Measurements from ENCODE around the gene CDH6. TPM values are rescaled to one million over a fixed set of nuclear protein-coding genes. Genes with fewer than 3 reads are reported as not detected.

CDH6 gene
- polyA plus RNA-seq, 1 of the 3 experiments (the other 2 are of a cell fraction) = 1.1 TPM

DNA sequence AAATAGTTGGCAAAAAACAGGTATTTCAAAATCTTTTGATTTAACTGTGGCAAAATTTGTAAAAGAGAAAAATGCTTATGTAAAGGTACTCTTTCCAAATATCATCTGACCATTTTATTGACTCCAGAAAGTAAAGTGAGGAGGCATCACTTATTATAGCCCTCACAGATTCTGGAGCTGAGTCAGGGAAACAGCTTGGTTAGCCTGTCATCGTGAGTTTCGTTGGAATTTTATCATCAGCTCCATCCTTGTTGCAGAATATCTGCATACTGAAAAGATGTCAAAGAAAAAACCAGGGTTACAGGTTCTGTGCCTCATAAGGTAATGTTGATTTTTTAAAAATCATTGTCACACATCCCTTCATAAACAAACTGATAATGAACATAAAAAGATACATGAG lies 74.8 kb downstream of the CDH6 start (continued):
- TF ChIP-seq, protein P1, sequence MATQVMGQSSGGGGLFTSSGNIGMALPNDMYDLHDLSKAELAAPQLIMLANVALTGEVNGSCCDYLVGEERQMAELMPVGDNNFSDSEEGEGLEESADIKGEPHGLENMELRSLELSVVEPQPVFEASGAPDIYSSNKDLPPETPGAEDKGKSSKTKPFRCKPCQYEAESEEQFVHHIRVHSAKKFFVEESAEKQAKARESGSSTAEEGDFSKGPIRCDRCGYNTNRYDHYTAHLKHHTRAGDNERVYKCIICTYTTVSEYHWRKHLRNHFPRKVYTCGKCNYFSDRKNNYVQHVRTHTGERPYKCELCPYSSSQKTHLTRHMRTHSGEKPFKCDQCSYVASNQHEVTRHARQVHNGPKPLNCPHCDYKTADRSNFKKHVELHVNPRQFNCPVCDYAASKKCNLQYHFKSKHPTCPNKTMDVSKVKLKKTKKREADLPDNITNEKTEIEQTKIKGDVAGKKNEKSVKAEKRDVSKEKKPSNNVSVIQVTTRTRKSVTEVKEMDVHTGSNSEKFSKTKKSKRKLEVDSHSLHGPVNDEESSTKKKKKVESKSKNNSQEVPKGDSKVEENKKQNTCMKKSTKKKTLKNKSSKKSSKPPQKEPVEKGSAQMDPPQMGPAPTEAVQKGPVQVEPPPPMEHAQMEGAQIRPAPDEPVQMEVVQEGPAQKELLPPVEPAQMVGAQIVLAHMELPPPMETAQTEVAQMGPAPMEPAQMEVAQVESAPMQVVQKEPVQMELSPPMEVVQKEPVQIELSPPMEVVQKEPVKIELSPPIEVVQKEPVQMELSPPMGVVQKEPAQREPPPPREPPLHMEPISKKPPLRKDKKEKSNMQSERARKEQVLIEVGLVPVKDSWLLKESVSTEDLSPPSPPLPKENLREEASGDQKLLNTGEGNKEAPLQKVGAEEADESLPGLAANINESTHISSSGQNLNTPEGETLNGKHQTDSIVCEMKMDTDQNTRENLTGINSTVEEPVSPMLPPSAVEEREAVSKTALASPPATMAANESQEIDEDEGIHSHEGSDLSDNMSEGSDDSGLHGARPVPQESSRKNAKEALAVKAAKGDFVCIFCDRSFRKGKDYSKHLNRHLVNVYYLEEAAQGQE (IDR thresholded peaks at IDR 0.05; ENCODE audit: low read depth, low read length) = no peak
- TF ChIP-seq, protein P2, sequence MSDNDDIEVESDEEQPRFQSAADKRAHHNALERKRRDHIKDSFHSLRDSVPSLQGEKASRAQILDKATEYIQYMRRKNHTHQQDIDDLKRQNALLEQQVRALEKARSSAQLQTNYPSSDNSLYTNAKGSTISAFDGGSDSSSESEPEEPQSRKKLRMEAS (IDR thresholded peaks at IDR 0.05; ENCODE audit: low read depth) = no peak
- TF ChIP-seq NFIC (IDR thresholded peaks at IDR 0.05; ENCODE audit: borderline replicate concordance) = no peak
- TF ChIP-seq TEAD4 (IDR thresholded peaks at IDR 0.05; ENCODE audit: borderline replicate concordance, insufficient read depth) = no peak
- no peak for TF ChIP-seq NRF1 (IDR thresholded peaks at IDR 0.05; ENCODE audit: low read depth, low read length)

DNA sequence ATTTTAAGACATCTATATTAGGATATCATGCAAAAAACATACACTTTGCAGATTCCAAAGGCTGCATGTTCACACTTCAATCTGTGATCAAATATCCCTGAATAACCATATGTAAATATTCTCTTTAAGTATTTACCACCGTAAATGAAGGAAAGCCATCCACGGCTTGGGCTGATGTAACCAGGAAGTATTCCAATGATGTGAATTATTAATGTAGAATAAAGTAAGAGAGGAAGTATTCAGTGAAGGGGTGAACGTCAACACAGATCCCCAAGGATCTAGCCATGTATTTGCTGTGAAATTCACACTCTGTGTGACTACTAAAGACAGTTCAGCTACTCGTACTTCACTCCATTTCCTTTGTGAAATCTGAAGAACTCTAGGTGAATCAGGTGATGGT lies 75.2 kb downstream of the CDH6 start:
- no peaks in the 10 kb centered on the region for H3K27me3 ChIP-seq (ENCODE audit: insufficient read depth)
- no peaks in the 10 kb centered on the region for H3K79me2 ChIP-seq (ENCODE audit: insufficient read depth)
- H3K27ac ChIP-seq (ENCODE audit: low read depth in 2 of 2, low read length in 1 of 2) = no peak overlapping the region
- no peak overlapping the region for H3K9ac ChIP-seq
- POLR2A ChIA-PET = no interaction called here
- peaks cover 0 to 2% of the 10 kb centered on the region in 2 experiments; a peak in 1 of 4 replicates for H3K4me1 ChIP-seq (ENCODE audit: control insufficient read depth in 1 of 2, insufficient read depth in 2 of 2, low read depth in 1 of 2, low read length in 1 of 2)
- H3K36me3 ChIP-seq (replicated peaks in 1 of 2; ENCODE audit: control insufficient read depth in 1 of 2, insufficient read depth in 2 of 2, low read length in 1 of 2) = no peaks in the 10 kb centered on the region
- H4K20me1 ChIP-seq (ENCODE audit: insufficient read depth) = no peaks in the 10 kb centered on the region
- H3F3A ChIP-seq (replicated peaks; ENCODE audit: insufficient read depth) = no peaks in the 10 kb centered on the region
- H3K9me2 ChIP-seq = no peaks in the 10 kb centered on the region
- H2AFZ ChIP-seq (ENCODE audit: low read depth) = no peak overlapping the region
- H3K9me3 ChIP-seq = no peaks in the 10 kb centered on the region
- no peak overlapping the region for H3K4me2 ChIP-seq
- DNase-seq = no peak
- TF ChIP-seq NRF1 (IDR thresholded peaks at IDR 0.05; ENCODE audit: low read depth, low read length) (no peak), TEAD4 (IDR thresholded peaks at IDR 0.05; ENCODE audit: borderline replicate concordance, insufficient read depth) (no peak)
- CTCF ChIA-PET = interaction anchor here (0.6 to 3.8 kb wide), 4 partner anchors 17 to 37 kb away, joined by 3 to 23 read pairs (median 8); no protein-coding TSS in a partner anchor
- H3K4me3 ChIP-seq (ENCODE audit: low read depth in 2 of 2, low read length in 1 of 2) = no peak overlapping the region
- 60% methylated on average over 4 of the region's 4 CpGs for WGBS (ENCODE audit: low lambda C conversion rate)

DNA sequence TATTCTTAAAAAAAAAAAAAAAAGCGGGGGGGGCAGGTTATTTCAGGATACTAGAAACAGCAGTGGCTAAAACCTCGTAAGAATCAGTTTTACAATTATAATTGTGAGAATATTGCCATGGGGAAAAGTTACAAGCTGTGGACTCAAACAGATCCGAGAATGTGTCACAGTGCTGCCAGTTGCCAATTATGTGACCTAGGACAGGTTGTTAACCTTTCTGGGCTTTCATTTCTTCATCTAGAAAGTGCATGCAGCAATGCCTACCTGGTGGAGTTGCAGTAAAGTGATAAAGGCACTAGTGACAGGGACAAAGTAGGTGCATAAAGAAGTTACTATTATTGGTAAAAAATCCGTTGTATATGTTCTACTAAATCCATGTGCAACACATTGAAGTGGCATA lies 75.8 kb downstream of the CDH6 start:
- H3K9ac ChIP-seq = no peak overlapping the region
- no peaks in the 10 kb centered on the region for H3F3A ChIP-seq (replicated peaks; ENCODE audit: insufficient read depth)
- no peak overlapping the region for H3K4me3 ChIP-seq (ENCODE audit: low read depth in 2 of 2, low read length in 1 of 2)
- H3K79me2 ChIP-seq (ENCODE audit: insufficient read depth) = no peaks in the 10 kb centered on the region
- POLR2A ChIA-PET = no interaction called here
- no peaks in the 10 kb centered on the region for H3K9me3 ChIP-seq
- WGBS (ENCODE audit: low lambda C conversion rate) = 51% methylated on average over 4 of the region's 4 CpGs
- H3K4me1 ChIP-seq (ENCODE audit: control insufficient read depth in 1 of 2, insufficient read depth in 2 of 2, low read depth in 1 of 2, low read length in 1 of 2) = peaks cover 0 to 5% of the 10 kb centered on the region in 2 experiments; a peak in 1 of 4 replicates
- no peak for DNase-seq
- H3K36me3 ChIP-seq (replicated peaks in 1 of 2; ENCODE audit: control insufficient read depth in 1 of 2, insufficient read depth in 2 of 2, low read length in 1 of 2) = no peaks in the 10 kb centered on the region
- H4K20me1 ChIP-seq (ENCODE audit: insufficient read depth) = no peaks in the 10 kb centered on the region
- no peaks in the 10 kb centered on the region for H3K27me3 ChIP-seq (ENCODE audit: insufficient read depth)
- H3K4me2 ChIP-seq = no peak overlapping the region
- CTCF ChIA-PET = interaction anchor here (1.2 to 3.8 kb wide), 7 partner anchors 10 to 1224 kb away, joined by 3 to 24 read pairs (median 10); no protein-coding TSS in a partner anchor
- H3K9me2 ChIP-seq = no peaks in the 10 kb centered on the region
- H2AFZ ChIP-seq (ENCODE audit: low read depth) = no peak overlapping the region
- no peak overlapping the region for H3K27ac ChIP-seq (ENCODE audit: low read depth in 2 of 2, low read length in 1 of 2)
- TF ChIP-seq, protein P3, sequence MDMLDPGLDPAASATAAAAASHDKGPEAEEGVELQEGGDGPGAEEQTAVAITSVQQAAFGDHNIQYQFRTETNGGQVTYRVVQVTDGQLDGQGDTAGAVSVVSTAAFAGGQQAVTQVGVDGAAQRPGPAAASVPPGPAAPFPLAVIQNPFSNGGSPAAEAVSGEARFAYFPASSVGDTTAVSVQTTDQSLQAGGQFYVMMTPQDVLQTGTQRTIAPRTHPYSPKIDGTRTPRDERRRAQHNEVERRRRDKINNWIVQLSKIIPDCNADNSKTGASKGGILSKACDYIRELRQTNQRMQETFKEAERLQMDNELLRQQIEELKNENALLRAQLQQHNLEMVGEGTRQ (IDR thresholded peaks at IDR 0.05; ENCODE audit: borderline replicate concordance, low read depth, low read length) = no peak
- TF ChIP-seq, protein P4, sequence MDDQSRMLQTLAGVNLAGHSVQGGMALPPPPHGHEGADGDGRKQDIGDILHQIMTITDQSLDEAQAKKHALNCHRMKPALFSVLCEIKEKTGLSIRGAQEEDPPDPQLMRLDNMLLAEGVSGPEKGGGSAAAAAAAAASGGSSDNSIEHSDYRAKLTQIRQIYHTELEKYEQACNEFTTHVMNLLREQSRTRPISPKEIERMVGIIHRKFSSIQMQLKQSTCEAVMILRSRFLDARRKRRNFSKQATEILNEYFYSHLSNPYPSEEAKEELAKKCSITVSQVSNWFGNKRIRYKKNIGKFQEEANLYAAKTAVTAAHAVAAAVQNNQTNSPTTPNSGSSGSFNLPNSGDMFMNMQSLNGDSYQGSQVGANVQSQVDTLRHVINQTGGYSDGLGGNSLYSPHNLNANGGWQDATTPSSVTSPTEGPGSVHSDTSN (IDR thresholded peaks at IDR 0.05) = no peak
- no peak for TF ChIP-seq SIN3A (IDR thresholded peaks at IDR 0.05; ENCODE audit: borderline replicate concordance, low read depth, low read length)
- no peak for TF ChIP-seq MEF2A (IDR thresholded peaks at IDR 0.05; ENCODE audit: borderline replicate concordance, low read depth)
- TF ChIP-seq RCOR1 (IDR thresholded peaks at IDR 0.05; ENCODE audit: low read length) = no peak
- TF ChIP-seq YY1 (IDR thresholded peaks at IDR 0.05; ENCODE audit: low read depth) = no peak
- TF ChIP-seq, protein P5, sequence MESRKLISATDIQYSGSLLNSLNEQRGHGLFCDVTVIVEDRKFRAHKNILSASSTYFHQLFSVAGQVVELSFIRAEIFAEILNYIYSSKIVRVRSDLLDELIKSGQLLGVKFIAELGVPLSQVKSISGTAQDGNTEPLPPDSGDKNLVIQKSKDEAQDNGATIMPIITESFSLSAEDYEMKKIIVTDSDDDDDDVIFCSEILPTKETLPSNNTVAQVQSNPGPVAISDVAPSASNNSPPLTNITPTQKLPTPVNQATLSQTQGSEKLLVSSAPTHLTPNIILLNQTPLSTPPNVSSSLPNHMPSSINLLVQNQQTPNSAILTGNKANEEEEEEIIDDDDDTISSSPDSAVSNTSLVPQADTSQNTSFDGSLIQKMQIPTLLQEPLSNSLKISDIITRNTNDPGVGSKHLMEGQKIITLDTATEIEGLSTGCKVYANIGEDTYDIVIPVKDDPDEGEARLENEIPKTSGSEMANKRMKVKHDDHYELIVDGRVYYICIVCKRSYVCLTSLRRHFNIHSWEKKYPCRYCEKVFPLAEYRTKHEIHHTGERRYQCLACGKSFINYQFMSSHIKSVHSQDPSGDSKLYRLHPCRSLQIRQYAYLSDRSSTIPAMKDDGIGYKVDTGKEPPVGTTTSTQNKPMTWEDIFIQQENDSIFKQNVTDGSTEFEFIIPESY (IDR thresholded peaks at IDR 0.05; ENCODE audit: borderline replicate concordance, low read depth) = no peak
- TF ChIP-seq RXRA (IDR thresholded peaks at IDR 0.05; ENCODE audit: borderline replicate concordance, low read depth) = no peak
- no peak for TF ChIP-seq FOXJ3 (CRISPR knock-in tag; IDR thresholded peaks at IDR 0.05)
- TF ChIP-seq, protein P6, sequence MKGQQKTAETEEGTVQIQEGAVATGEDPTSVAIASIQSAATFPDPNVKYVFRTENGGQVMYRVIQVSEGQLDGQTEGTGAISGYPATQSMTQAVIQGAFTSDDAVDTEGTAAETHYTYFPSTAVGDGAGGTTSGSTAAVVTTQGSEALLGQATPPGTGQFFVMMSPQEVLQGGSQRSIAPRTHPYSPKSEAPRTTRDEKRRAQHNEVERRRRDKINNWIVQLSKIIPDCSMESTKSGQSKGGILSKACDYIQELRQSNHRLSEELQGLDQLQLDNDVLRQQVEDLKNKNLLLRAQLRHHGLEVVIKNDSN (IDR thresholded peaks at IDR 0.05; ENCODE audit: borderline replicate concordance, low read depth) = no peak
- TF ChIP-seq EZH2phosphoT487 (IDR thresholded peaks at IDR 0.05; ENCODE audit: borderline replicate concordance, low read depth) = no peak
- TF ChIP-seq TEAD4 (IDR thresholded peaks at IDR 0.05; ENCODE audit: borderline replicate concordance, insufficient read depth) = no peak
